Measurements from ENCODE around the gene RTN1.

DNA sequence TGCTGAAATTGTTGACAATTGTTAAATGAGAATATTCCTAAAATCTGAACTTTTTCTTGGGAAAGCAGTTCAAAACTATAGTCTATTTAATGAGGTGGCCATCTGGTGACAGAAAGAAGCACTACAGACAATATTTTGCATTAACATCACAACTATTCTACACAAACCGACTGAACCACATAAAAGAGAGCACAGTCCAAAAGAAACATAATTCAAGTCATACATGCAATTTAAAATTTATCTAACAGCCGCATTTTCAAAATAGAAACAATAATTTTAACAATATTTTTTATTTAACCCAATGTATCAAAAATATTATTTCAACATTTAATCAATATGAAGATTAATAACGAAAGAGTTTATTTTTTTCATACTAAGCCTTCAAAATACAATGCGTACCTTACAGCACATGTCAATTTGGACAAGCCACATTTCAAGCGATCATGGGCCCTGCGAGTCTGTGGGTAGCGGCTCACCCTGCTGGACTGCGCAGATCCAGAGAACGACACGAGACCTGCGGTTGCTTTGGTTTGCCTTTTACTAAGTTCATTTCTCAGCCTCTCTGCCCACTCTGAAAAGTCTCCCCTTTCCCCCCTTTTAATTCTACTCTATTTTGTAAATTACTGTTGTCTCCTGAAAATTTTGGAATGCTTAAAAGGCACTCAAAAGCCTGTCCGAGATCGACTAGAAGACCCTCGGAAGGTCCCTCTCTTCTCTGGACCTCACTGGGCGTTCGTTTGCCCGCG lies 48.4 kb upstream of the RTN1 start:
- TF ChIP-seq EP300 (conservative IDR thresholded peaks at IDR 0.05; ENCODE audit: poor library complexity, severe bottlenecking) (no peak), EZH2 (IDR thresholded peaks at IDR 0.05; ENCODE audit: borderline replicate concordance, insufficient read depth, low read length, poor library complexity, severe bottlenecking) (no peak), TAF1 (IDR thresholded peaks at IDR 0.05; ENCODE audit: low read depth) (no peak), POLR2AphosphoS5 (IDR thresholded peaks at IDR 0.05) (no peak), RAD21 (conservative IDR thresholded peaks at IDR 0.05) (peak; percentile 78)
- TF ChIP-seq, protein P1, sequence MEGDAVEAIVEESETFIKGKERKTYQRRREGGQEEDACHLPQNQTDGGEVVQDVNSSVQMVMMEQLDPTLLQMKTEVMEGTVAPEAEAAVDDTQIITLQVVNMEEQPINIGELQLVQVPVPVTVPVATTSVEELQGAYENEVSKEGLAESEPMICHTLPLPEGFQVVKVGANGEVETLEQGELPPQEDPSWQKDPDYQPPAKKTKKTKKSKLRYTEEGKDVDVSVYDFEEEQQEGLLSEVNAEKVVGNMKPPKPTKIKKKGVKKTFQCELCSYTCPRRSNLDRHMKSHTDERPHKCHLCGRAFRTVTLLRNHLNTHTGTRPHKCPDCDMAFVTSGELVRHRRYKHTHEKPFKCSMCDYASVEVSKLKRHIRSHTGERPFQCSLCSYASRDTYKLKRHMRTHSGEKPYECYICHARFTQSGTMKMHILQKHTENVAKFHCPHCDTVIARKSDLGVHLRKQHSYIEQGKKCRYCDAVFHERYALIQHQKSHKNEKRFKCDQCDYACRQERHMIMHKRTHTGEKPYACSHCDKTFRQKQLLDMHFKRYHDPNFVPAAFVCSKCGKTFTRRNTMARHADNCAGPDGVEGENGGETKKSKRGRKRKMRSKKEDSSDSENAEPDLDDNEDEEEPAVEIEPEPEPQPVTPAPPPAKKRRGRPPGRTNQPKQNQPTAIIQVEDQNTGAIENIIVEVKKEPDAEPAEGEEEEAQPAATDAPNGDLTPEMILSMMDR (IDR thresholded peaks at IDR 0.05; ENCODE audit: poor library complexity, severe bottlenecking): peak; percentile 77
- TF ChIP-seq, protein P2, sequence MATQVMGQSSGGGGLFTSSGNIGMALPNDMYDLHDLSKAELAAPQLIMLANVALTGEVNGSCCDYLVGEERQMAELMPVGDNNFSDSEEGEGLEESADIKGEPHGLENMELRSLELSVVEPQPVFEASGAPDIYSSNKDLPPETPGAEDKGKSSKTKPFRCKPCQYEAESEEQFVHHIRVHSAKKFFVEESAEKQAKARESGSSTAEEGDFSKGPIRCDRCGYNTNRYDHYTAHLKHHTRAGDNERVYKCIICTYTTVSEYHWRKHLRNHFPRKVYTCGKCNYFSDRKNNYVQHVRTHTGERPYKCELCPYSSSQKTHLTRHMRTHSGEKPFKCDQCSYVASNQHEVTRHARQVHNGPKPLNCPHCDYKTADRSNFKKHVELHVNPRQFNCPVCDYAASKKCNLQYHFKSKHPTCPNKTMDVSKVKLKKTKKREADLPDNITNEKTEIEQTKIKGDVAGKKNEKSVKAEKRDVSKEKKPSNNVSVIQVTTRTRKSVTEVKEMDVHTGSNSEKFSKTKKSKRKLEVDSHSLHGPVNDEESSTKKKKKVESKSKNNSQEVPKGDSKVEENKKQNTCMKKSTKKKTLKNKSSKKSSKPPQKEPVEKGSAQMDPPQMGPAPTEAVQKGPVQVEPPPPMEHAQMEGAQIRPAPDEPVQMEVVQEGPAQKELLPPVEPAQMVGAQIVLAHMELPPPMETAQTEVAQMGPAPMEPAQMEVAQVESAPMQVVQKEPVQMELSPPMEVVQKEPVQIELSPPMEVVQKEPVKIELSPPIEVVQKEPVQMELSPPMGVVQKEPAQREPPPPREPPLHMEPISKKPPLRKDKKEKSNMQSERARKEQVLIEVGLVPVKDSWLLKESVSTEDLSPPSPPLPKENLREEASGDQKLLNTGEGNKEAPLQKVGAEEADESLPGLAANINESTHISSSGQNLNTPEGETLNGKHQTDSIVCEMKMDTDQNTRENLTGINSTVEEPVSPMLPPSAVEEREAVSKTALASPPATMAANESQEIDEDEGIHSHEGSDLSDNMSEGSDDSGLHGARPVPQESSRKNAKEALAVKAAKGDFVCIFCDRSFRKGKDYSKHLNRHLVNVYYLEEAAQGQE (IDR thresholded peaks at IDR 0.05; ENCODE audit: borderline replicate concordance): no peak

All from neural cell (in vitro differentiated cells).